AG09309 (cell line): ENCODE measurements around the gene PSMA5.

Experiments
- DNase-seq: peaks from one replicate; pipeline ENCODE4 v3.0.0-alpha.2; 2010; ENCODE audit warnings: low read depth
- H3K4me3 ChIP-seq: 2 replicates; pipeline ENCODE4 v1.5.1; 2011; ENCODE audit warnings: mild to moderate bottlenecking, low read depth, low read length, moderate library complexity; ENCODE audit not compliant: control insufficient read depth
- CTCF ChIP-seq: IDR thresholded peaks from 2 replicates; pipeline ENCODE4 v1.5.1; 2011; ENCODE audit warnings: mild to moderate bottlenecking, low read depth, low read length, inconsistent platforms; ENCODE audit not compliant: insufficient read depth, control insufficient read depth; ENCODE audit errors: missing control alignments

PSMA5 gene

GRCh38 chr1:109370712-109371340 lies 55.4 kb downstream of the PSMA5 start:
- peak; percentile 68 for DNase-seq
- no peak for TF ChIP-seq CTCF
- H3K4me3 ChIP-seq: no peak overlapping the region

GRCh38 chr1:109369167-109369746 lies 57.0 kb downstream of the PSMA5 start:
- no peak for TF ChIP-seq CTCF
- H3K4me3 ChIP-seq: no peak overlapping the region
- no peak for DNase-seq

- TF ChIP-seq CTCF: peak; percentile 9
- H3K4me3 ChIP-seq: no peak overlapping the region
- no peak for DNase-seq
Measured at GRCh38 chr1:109368464-109368863, 57.8 kb downstream of the PSMA5 start.

GRCh38 chr1:109367626-109368025 lies 58.6 kb downstream of the PSMA5 start:
- no peak for DNase-seq
- no peak overlapping the region for H3K4me3 ChIP-seq
- no peak for TF ChIP-seq CTCF

- no peak for TF ChIP-seq CTCF
- DNase-seq: no peak
- no peak overlapping the region for H3K4me3 ChIP-seq
Measured at GRCh38 chr1:109365642-109366204, 60.5 kb downstream of the PSMA5 start.

GRCh38 chr1:109361649-109362048 lies 64.6 kb downstream of the PSMA5 start:
- TF ChIP-seq CTCF: no peak
- DNase-seq: peak; percentile 2
- H3K4me3 ChIP-seq: no peak overlapping the region
